HEK293 (cell line): ENCODE data around the gene GALNT10.

Experiments used
- CTCF ChIP-seq: fragments of 450-650 bp; formaldehyde crosslinking; IDR thresholded peaks from 2 replicates; pipeline ENCODE4 v1.5.1; 2016; ENCODE audit warnings: missing biosample characterization, missing genetic modification characterization
- ZBTB21 ChIP-seq: fragments of 450-650 bp; formaldehyde crosslinking; IDR thresholded peaks from 2 replicates; pipeline ENCODE4 v1.5.1; 2017; ENCODE audit warnings: missing biosample characterization, missing genetic modification characterization
- ZBTB8A ChIP-seq: fragments of 450-650 bp; formaldehyde crosslinking; IDR thresholded peaks from 2 replicates; pipeline ENCODE4 v1.5.1; 2016; ENCODE audit warnings: missing biosample characterization, missing genetic modification characterization
- ZNF174 ChIP-seq: fragments of 450-650 bp; formaldehyde crosslinking; IDR thresholded peaks from 2 replicates; pipeline ENCODE4 v1.5.0; 2017; ENCODE audit warnings: missing biosample characterization, mild to moderate bottlenecking, missing genetic modification characterization
- ZNF404 ChIP-seq: fragments of 450-650 bp; formaldehyde crosslinking; IDR thresholded peaks from 2 replicates; pipeline ENCODE4 v1.5.1; 2017; ENCODE audit warnings: missing biosample characterization, missing genetic modification characterization
- ZNF423 ChIP-seq: fragments of 450-650 bp; formaldehyde crosslinking; IDR thresholded peaks from 2 replicates; pipeline ENCODE4 v1.5.1; 2016; ENCODE audit warnings: missing biosample characterization, missing genetic modification characterization

GRCh38 chr5:154366353-154366752, 175.8 kb downstream of the GALNT10 start:
- TF ChIP-seq CTCF (no peak), ZNF174 (tag by site-specific recombination) (no peak), ZNF404 (no peak), ZBTB8A (tag by site-specific recombination) (no peak), ZBTB21 (tag by site-specific recombination) (no peak), ZNF423 (no peak)
